Activated CD4-positive, alpha-beta memory T cell treated with anti-CD3 and anti-CD28 coated beads for 36 hours (primary cell): ENCODE results near the gene CASZ1. TPM values are rescaled to one million over a fixed set of nuclear protein-coding genes. Genes with fewer than 3 reads are reported as not detected.

Experiments
- CTCF ChIA-PET: fragments of 350-600 bp; sonication (Branson Sonifier 250); formaldehyde crosslinking; loops from one replicate; lab custom pipeline; 2021; ENCODE audit warnings: antibody characterized with exemption, inconsistent platforms; lab: Charles Lee
- POLR2A ChIA-PET: fragments of 350-600 bp; sonication (Branson Sonifier 250); formaldehyde crosslinking; loops from one replicate; lab custom pipeline; 2021; ENCODE audit warnings: antibody characterized with exemption; lab: Charles Lee
- DNase-seq: peaks from one replicate; pipeline ENCODE4 v3.0.0-alpha.2; 2020
- H3K27ac Mint-ChIP-seq: one replicate; pipeline ENCODE4 v1.8.0; 2021; ENCODE audit warnings: mixed read lengths
- H3K27me3 Mint-ChIP-seq: one replicate; pipeline ENCODE4 v1.8.0; 2021; ENCODE audit warnings: mixed read lengths
- H3K36me3 Mint-ChIP-seq: one replicate; pipeline ENCODE4 v1.8.0; 2021; ENCODE audit warnings: mixed read lengths
- H3K4me1 Mint-ChIP-seq: one replicate; pipeline ENCODE4 v1.8.0; 2021; ENCODE audit warnings: low read depth, mixed read lengths
- H3K4me3 Mint-ChIP-seq: one replicate; pipeline ENCODE4 v1.8.0; 2021; ENCODE audit warnings: mild to moderate bottlenecking, mixed read lengths
- H3K9me3 Mint-ChIP-seq: one replicate; pipeline ENCODE4 v1.8.0; 2021; ENCODE audit warnings: mixed read lengths
- intact Hi-C: fragments of 100-400 bp; cut with micrococcal nuclease; formaldehyde crosslinking; loops from one replicate; pipeline ENCODE4 v1.15.1; 2023
- total RNA-seq, 2 experiments: library from RNA; stranded (reverse); gene quantifications; one replicate each; pipeline ENCODE4 v1.2.3, GENCODE V29; 2021

The CASZ1 gene
- total RNA-seq, 2 experiments from 2014 or later: 5.5 to 6.3 TPM

DNA sequence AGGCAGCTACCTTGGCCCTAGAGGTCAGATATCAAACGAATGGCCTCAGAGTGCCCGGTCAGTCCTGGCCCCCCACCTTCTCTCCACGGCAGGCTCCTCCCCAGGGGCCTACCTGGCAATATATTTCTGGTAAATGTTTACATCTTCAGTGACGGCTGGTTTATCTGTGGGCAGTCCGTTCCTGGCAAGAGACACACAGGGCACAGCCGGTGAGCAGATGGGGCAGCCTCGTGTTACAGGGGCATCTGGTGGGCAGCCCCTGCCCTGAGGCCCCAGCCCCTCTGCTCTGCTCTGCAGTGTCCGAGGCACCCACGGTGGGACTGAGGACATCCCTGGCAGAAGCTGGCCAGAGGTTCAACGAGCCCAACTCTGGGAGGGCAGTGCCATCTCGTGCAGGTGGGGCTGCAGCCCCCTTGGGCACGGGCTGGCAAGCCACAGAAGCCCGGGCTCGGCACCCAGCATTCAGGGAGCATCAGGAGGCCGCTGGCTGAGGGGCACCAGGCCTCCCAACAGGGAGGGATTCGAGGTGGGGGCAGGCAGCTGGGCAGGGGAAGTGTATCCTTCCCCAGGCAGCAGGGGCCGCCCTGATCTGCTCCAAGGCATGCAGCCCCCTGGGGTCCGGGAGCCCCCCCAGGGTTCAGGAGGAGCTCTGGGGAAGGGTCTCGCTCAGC is 137.9 kb downstream of the CASZ1 start:
- no peak overlapping the region for H3K4me3 Mint-ChIP-seq
- no peaks in the 10 kb centered on the region for H3K4me1 Mint-ChIP-seq
- intact Hi-C loops: no loop called here
- H3K9me3 Mint-ChIP-seq: no peaks in the 10 kb centered on the region
- no peaks in the 10 kb centered on the region for H3K27me3 Mint-ChIP-seq
- no peak for DNase-seq
- H3K36me3 Mint-ChIP-seq: peaks cover 7% of the 10 kb centered on the region
- ChIA-PET CTCF (no interaction called here), POLR2A (no interaction called here)
- H3K27ac Mint-ChIP-seq: no peak overlapping the region

DNA sequence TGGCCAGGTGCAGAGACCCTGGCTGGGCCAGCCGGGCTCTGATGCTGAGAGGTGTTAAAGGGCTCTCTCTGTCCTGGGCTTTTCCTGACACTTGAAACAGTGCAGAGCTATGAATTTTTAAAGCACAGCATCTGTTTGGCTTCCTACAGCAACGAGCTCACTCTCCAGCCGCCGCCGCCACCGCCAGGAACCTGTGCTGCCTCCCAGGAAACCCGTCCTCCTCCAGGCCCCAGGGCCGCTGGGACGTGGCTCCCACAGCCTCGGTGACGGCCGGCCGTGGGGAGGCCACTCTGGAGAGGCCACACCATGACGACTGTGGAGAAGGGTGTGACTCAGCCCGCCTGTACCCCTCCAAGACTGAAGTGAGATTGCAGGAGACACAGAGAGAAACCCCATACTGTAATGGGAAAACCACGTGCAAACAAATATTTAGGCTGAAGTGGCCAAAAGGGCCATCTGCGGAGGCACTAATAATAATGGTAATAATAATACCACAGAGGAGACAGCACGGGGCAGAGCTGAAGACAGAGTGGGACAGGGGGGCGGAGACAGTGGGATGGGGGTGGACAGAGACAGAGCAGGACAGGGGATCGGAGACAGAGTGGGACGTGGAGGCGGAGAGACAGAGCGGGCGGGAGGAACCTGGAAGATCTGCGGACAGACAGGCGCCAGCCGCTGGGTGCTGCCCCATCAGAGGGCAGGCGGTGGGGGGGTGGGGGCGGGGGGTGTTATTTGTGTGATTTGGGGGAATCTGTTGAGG is 139.2 kb downstream of the CASZ1 start:
- no peak overlapping the region for H3K4me3 Mint-ChIP-seq
- no peak for DNase-seq
- H3K27me3 Mint-ChIP-seq: no peaks in the 10 kb centered on the region
- intact Hi-C loops: no loop called here
- H3K27ac Mint-ChIP-seq: no peak overlapping the region
- H3K4me1 Mint-ChIP-seq: no peaks in the 10 kb centered on the region
- peaks cover 7% of the 10 kb centered on the region for H3K36me3 Mint-ChIP-seq
- no peaks in the 10 kb centered on the region for H3K9me3 Mint-ChIP-seq
- CTCF ChIA-PET: no interaction called here
- POLR2A ChIA-PET: no interaction called here

DNA sequence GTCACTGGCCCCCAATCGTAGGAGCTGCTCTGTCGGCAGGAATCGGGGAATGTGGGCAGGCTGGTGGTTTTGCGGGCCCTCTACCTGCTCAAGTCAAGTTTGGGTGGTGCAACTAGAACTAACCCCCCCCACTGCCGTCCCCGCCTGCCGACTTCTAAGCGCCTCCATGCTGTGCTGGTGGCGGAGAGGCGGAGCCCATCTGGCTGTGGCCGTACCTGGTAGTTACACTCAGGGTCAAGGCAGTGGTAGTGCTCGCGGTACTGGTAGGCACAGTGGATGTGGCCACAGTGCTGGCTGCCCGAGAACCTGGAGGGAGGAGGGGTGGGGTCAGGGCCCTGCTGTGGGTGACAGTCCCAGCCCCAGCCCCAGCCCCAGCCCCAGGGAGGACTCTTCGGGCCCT is 140.0 kb downstream of the CASZ1 start:
- Mint-ChIP-seq H3K4me3 (no peak overlapping the region), H3K9me3 (no peaks in the 10 kb centered on the region), H3K27ac (no peak overlapping the region), H3K36me3 (peaks cover 7% of the 10 kb centered on the region), H3K4me1 (no peaks in the 10 kb centered on the region), H3K27me3 (no peaks in the 10 kb centered on the region)
- no peak for DNase-seq
- ChIA-PET CTCF (no interaction called here), POLR2A (no interaction called here)
- intact Hi-C loops: no loop called here

DNA sequence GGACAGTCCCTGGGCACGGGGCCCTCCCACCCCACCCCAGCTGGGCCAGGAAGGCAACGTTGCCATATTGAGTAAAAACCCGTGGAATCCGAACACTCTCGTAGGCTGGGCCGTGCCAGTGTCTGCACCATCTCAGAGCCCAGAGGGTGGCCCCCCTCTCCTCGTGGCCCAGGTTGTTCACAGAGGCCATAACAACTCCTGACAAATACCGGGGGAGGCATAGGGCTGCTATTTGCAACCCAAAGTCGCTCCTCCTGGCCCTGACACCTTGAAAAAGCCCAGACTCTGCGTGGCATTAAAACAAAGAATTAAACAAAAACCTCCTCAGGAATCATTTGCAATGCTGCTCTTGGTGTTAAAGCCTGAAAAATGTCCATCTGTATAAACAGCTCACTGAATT is 141.4 kb downstream of the CASZ1 start:
- no peaks in the 10 kb centered on the region for H3K9me3 Mint-ChIP-seq
- H3K36me3 Mint-ChIP-seq: peaks cover 7% of the 10 kb centered on the region

DNA sequence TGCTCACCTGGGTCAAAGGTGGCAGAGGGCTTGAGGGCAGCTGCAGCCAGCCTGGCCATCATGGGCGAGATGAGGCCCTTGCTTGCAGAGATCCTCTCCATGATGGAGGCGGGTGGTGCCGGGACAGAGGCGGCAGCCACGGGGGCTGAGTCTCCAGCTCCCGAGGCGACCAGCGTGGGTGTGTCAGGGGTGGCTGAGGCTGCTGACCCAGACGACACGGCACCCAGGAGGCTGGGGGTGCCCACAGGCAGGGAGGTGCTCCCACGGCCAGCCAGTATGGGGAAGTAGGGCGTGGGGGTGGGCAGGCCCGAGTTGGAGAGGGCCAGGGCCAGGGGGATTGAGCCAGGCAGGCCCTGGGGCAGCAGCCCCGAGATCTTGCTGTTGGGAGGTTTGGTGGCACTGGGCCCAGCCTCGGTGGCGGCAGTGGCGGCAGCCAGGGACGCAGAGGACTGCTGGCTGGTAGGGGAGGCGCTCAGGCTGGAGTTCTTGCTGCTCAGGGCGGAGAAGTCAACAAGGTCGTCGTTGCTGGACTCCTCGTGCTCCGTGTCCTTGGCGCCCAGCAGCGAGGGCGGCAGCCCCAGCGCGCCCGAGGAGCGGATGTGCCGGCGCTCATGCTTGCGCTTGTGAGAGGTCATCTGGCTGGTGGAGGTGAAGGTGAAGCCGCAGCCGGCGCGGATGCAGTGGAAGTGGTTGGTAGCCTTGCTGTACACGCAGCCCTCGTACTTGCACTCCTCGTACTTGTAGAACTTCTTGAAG is 142.9 kb downstream of the CASZ1 start:
- H3K4me1 Mint-ChIP-seq: no peaks in the 10 kb centered on the region
- no peak overlapping the region for H3K4me3 Mint-ChIP-seq
- ChIA-PET POLR2A (no interaction called here), CTCF (no interaction called here)
- no peak overlapping the region for H3K27ac Mint-ChIP-seq
- no peak for DNase-seq
- H3K27me3 Mint-ChIP-seq: no peaks in the 10 kb centered on the region
- no peaks in the 10 kb centered on the region for H3K9me3 Mint-ChIP-seq
- intact Hi-C loops: no loop called here
- H3K36me3 Mint-ChIP-seq: peaks cover 7% of the 10 kb centered on the region

More for the DNA sequence above, 141.4 kb downstream of the CASZ1 start:
- no peak for DNase-seq
- intact Hi-C loops: no loop called here
- CTCF ChIA-PET: no interaction called here
- H3K4me1 Mint-ChIP-seq: no peaks in the 10 kb centered on the region
- H3K27me3 Mint-ChIP-seq: no peaks in the 10 kb centered on the region
- H3K27ac Mint-ChIP-seq: no peak overlapping the region
- POLR2A ChIA-PET: no interaction called here
- H3K4me3 Mint-ChIP-seq: no peak overlapping the region

- CTCF ChIA-PET: no interaction called here
- POLR2A ChIA-PET: no interaction called here
Measured at GRCh38 chr1:10652626-10653025, 143.8 kb downstream of the CASZ1 start.

GRCh38 chr1:10651793-10652192 is 144.7 kb downstream of the CASZ1 start:
- ChIA-PET POLR2A (no interaction called here), CTCF (no interaction called here)
- Mint-ChIP-seq H3K4me1 (no peaks in the 10 kb centered on the region), H3K27me3 (no peaks in the 10 kb centered on the region), H3K36me3 (peaks cover 7% of the 10 kb centered on the region), H3K4me3 (no peak overlapping the region), H3K27ac (no peak overlapping the region), H3K9me3 (no peaks in the 10 kb centered on the region)
- intact Hi-C loops: no loop called here
- DNase-seq: no peak

More at GRCh38 chr1:10652626-10653025, 143.8 kb downstream of the CASZ1 start:
- Mint-ChIP-seq H3K27me3 (no peaks in the 10 kb centered on the region), H3K4me3 (no peak overlapping the region), H3K36me3 (peaks cover 7% of the 10 kb centered on the region), H3K4me1 (no peaks in the 10 kb centered on the region), H3K27ac (no peak overlapping the region), H3K9me3 (no peaks in the 10 kb centered on the region)
- intact Hi-C loops: no loop called here
- DNase-seq: no peak

DNA sequence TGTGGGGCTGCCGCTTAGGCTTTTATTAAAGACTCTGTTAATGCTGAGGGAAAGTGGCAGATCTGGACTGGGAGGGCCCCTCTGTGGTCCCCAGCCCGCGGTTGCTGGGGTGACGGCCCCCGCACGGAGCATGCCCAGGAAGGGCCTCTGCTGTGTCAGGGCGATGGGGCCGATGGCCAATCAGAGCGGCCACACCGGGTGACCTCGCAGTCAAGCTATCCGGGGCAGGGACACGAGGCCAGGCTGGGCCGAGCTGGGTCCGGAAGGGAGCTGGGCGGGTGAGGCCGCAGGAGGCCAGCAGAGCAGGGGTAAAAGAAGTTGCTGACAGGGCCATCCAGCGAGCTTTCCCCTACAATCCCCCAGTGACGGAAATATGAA is 145.1 kb downstream of the CASZ1 start:
- no peak for DNase-seq
- Mint-ChIP-seq H3K9me3 (no peaks in the 10 kb centered on the region), H3K27ac (no peak overlapping the region), H3K4me3 (no peak overlapping the region), H3K27me3 (no peaks in the 10 kb centered on the region), H3K36me3 (peaks cover 7% of the 10 kb centered on the region), H3K4me1 (no peaks in the 10 kb centered on the region)
- intact Hi-C loops: no loop called here
- CTCF ChIA-PET: no interaction called here
- POLR2A ChIA-PET: no interaction called here

DNA sequence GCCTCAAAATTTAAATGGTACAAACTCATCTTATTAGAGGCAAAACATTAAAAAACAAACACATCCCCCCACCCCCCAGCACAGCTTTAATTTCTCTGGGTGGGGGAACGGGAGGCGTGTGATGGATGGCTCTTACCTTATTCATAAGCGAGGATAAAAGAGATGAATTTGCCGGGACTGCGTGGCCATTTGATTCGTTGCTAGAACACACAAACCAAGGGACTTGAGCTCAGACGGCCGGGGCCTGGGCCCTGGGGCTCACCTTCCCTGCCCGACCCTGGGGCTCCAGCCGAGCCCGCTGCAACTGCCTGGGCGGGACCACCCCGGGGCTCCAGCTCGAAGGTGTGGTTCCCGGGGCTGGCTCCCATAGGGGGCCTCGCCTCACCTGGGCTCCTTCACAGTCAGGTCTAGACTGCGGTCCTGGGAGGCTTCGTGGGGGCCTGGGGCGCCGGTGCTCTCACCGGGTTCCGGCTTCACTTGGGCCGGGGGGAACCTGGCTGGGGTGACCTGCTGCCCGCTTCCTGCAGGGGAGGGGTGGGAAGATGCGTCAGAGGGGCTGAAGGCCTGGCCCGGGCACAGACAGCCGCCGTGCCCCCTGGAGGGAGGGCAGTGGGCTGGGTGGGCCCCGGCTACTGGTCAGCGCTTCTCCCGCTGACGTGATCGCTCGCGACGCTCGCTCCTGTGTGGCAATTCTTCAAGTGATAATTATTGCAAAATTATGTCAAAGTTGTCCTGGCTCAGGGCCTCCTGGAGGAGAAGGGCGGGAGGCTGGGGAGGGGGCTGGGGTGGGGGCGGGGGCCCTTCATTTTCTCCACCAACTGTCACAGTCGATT is 145.7 kb downstream of the CASZ1 start:
- Mint-ChIP-seq H3K9me3 (no peaks in the 10 kb centered on the region), H3K4me1 (no peaks in the 10 kb centered on the region), H3K36me3 (peaks cover 7% of the 10 kb centered on the region), H3K27ac (no peak overlapping the region), H3K4me3 (no peak overlapping the region), H3K27me3 (no peaks in the 10 kb centered on the region)
- ChIA-PET CTCF (no interaction called here), POLR2A (no interaction called here)
- DNase-seq: no peak
- intact Hi-C loops: no loop called here

GRCh38 chr1:10649517-10650201 is 146.8 kb downstream of the CASZ1 start:
- H3K4me3 Mint-ChIP-seq: no peak overlapping the region
- no peaks in the 10 kb centered on the region for H3K27me3 Mint-ChIP-seq
- no peaks in the 10 kb centered on the region for H3K9me3 Mint-ChIP-seq
- no peak overlapping the region for H3K27ac Mint-ChIP-seq
- H3K4me1 Mint-ChIP-seq: no peaks in the 10 kb centered on the region
- intact Hi-C loops: no loop called here
- peaks cover 7% of the 10 kb centered on the region for H3K36me3 Mint-ChIP-seq
- no peak for DNase-seq
- CTCF ChIA-PET: no interaction called here
- POLR2A ChIA-PET: no interaction called here

- intact Hi-C loops: no loop called here
- DNase-seq: no peak
- ChIA-PET POLR2A (no interaction called here), CTCF (no interaction called here)
- Mint-ChIP-seq H3K4me3 (no peak overlapping the region), H3K27me3 (no peaks in the 10 kb centered on the region), H3K4me1 (no peaks in the 10 kb centered on the region), H3K9me3 (no peaks in the 10 kb centered on the region), H3K27ac (no peak overlapping the region), H3K36me3 (peaks cover 3% of the 10 kb centered on the region)
Measured at GRCh38 chr1:10648689-10649516, 147.5 kb downstream of the CASZ1 start.
